Epithelial cell of esophagus (primary cell): ENCODE data around the gene IL9.

Experiments used
- DNase-seq: peaks from one replicate; pipeline ENCODE4 v3.0.0; 2010; ENCODE audit warnings: low read depth
- H3K4me3 ChIP-seq: 2 replicates; pipeline ENCODE4 v1.5.1; 2011; ENCODE audit warnings: mild to moderate bottlenecking, low read length, control low read depth
- TF ChIP-seq, protein P1 (sequence below): IDR thresholded peaks from 2 replicates; pipeline ENCODE4 v1.5.1; 2011; ENCODE audit warnings: low read depth, mild to moderate bottlenecking, low read length, control low read depth, inconsistent platforms; ENCODE audit not compliant: insufficient read depth; ENCODE audit errors: missing control alignments

The IL9 gene

DNA sequence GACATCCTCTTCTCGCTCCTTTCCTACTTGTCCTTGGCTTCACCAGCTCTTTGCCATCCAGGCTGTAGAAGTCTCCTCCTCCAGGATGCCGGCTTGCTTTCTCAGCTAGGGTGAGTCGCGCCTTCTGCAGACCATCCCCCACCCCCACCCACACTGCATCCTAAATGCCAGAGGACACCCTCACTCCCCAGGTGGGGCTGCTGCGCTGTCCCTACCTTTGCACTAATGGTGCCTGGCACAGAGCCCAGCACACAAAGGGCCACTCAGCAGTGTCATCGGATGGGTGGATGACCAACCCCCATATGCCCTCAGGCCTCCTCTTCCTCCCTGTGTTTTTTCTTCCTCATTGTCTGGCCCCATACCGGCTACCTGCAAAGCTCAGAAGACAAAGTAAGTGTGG, 14.8 kb downstream of the IL9 start:
- TF ChIP-seq, protein P1, sequence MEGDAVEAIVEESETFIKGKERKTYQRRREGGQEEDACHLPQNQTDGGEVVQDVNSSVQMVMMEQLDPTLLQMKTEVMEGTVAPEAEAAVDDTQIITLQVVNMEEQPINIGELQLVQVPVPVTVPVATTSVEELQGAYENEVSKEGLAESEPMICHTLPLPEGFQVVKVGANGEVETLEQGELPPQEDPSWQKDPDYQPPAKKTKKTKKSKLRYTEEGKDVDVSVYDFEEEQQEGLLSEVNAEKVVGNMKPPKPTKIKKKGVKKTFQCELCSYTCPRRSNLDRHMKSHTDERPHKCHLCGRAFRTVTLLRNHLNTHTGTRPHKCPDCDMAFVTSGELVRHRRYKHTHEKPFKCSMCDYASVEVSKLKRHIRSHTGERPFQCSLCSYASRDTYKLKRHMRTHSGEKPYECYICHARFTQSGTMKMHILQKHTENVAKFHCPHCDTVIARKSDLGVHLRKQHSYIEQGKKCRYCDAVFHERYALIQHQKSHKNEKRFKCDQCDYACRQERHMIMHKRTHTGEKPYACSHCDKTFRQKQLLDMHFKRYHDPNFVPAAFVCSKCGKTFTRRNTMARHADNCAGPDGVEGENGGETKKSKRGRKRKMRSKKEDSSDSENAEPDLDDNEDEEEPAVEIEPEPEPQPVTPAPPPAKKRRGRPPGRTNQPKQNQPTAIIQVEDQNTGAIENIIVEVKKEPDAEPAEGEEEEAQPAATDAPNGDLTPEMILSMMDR: no peak
- no peak overlapping the region for H3K4me3 ChIP-seq
- peak; percentile 35 for DNase-seq

DNA sequence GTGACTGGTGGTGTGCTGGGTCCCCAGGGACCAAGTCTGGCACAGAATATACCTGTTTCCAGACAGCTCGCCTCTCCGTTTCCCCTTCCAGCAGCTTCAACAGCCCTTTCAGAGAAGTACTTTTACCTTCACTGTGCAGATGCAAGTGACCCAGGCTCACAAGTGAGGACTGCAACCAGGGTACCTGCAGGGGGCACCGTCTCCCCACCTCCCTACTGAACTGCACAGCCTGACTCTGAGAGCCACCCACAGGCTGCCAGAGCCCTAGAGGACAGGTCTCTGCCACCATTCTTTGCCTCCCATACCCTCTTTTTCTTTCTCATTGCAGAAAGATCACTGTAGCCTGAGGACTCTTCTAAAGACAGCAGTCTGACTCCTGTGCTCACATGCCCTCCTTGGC, 15.4 kb downstream of the IL9 start:
- H3K4me3 ChIP-seq: no peak overlapping the region
- DNase-seq: no peak
- TF ChIP-seq, protein P1: peak; percentile 21

DNA sequence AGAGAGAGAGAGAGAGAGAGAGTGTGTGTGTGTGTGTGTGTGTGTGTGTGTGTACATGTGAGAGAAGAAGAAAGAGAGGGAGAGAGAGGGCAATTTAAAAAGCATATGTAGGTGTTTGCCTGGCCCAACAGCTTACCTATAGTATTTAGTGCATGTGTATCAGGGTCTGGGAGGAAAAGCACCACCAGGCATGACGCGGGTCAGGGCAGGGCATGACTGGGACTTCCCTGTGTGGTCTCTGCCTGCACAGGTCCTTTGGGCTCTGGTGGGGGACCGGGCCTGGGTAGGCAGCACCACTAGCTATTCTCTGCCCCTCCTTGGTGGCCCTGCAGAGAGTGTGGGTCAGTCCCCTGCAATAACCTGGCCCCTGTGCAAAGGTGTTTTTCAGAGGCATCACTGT, 16.1 kb downstream of the IL9 start:
- no peak for DNase-seq
- TF ChIP-seq, protein P1: no peak
- no peak overlapping the region for H3K4me3 ChIP-seq

DNA sequence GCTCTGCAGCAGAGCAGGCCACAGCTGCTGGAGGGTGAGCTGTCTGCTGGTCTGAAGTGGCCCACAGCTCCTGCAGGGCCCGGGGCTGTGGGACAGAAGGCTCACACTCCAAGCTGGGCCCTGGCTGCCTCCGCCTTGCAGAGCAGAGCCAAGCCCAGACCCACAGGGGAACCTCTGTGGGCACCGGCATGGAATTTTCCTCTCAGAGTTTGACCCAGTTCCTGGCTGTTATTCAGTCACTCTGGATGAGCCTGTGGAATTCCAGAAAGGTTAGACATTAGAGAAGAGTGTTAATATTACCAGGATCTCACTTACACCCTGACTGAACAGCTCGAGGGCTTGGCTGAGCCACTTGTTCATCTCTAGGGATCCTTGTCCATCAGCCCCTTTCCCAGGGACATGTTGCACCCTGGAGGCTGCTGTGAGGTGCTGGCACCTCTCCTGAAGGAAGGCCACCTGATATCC, 17.5 kb downstream of the IL9 start:
- TF ChIP-seq, protein P1: no peak
- no peak overlapping the region for H3K4me3 ChIP-seq
- no peak for DNase-seq

DNA sequence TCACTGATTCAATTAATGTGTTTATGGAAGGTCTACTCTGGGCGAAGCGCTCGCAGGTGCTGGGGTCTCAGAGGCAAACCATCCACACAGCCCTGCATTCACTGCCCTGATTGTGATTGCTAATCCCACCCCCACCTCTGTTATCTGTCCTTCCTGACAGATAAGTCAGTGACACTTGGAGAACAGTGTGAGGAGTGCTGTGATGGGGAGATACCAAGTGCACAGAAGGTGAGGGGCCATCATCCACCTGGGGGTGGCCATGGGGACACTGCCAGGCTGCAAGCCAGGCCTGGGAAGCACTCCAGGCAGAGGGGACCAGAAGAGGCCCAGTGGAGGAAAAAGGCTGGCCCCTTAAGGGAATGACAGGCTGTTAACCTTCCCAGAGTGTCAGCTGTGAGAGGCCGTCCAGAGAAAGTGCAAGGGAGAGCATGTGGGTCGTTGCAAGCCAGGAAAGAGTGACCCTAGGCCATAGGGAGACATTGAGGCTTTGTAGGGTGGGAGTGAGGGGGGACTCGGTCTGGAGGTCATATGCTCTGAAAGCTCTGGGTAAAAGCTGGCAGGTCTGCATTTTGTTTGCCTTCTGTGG, 18.0 kb downstream of the IL9 start:
- TF ChIP-seq, protein P1: no peak
- H3K4me3 ChIP-seq: no peak overlapping the region
- no peak for DNase-seq

DNA sequence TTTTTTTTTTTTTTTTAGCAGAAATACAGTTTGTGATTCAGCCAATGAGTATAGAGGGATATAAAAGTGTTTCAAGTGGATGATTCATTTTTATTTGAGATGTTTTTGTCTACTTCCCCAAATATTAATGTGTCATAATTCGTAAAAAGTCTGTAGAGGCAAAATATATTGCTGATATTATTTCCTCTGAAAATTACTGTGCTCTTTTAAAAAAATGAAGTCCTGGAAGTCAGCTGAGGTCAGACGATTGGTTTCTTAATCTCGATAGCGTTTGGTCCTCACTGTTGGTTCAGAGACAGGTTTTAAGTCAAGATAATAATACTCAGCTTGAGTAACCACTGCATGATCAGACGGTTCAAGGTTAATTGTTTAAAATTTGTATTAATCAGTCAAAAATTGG, 19.5 kb downstream of the IL9 start:
- H3K4me3 ChIP-seq: no peak overlapping the region
- TF ChIP-seq, protein P1: no peak
- DNase-seq: no peak

DNA sequence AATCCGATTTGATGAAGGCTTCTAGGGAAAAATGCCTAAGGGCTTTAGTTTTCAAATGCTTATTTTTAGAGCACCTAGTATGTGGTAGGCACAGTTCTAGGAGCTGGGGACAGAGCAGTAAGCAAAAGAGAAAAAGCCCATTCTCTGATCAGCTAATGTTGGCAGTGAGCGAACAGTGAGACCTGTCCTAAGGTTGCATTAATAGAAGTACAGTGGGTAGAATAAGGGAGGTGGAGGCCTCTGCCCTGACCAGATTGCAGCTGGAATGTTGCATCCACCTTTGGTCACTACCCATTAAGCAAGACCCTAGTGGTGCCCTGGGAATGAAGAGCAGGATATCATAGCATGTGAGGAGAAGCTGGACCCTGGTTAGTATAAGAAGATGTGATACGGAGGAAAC, 20.1 kb downstream of the IL9 start:
- no peak overlapping the region for H3K4me3 ChIP-seq
- DNase-seq: no peak
- TF ChIP-seq, protein P1: no peak
